Posterior cingulate gyrus (tissue), 11 donors: Measurements from ENCODE around the gene AARSD1.
A peak's percentile ranks its signal among the peaks of the same experiment; 100 is the strongest.
"Not testable (repeated sequence)": the region's sequence is repeated elsewhere in the genome, so short reads cannot be mapped to it uniquely, and the experiment has no call there.

ENCODE experiments used
- DNase-seq, 10 donors: peaks; one replicate each; pipeline versions ENCODE4 v3.0.0 to v3.0.0-alpha.2; 2020 to 2021; ENCODE audit warnings: mixed read lengths in 3 of 10
- intact Hi-C: fragments of 100-400 bp; cut with DNase I; formaldehyde crosslinking; loops from one replicate; pipeline ENCODE4 v1.15.1; 2023

The AARSD1 gene

GRCh38 chr17:42922294-42922693, 42.0 kb downstream of the AARSD1 start:
- no peak for DNase-seq
- intact Hi-C loops: no loop called here

- intact Hi-C loops: no loop called here
- peak in 1 of 10 donors; percentile 5 for DNase-seq
These were observed 43.3 kb downstream of the AARSD1 start for GRCh38 chr17:42920922-42921321.

GRCh38 chr17:42920106-42920900, 44.0 kb downstream of the AARSD1 start:
- intact Hi-C loops: no loop called here
- DNase-seq: peak in 1 of 10 donors; percentile 40

- DNase-seq: peak in 1 of 10 donors; percentile 4
- intact Hi-C loops: not testable (repeated sequence)
These were observed 44.7 kb downstream of the AARSD1 start for GRCh38 chr17:42919522-42920077.

- DNase-seq: peak in 1 of 10 donors; percentile 38
- intact Hi-C loops: no loop called here
These were observed 45.2 kb downstream of the AARSD1 start for GRCh38 chr17:42918902-42919521.

GRCh38 chr17:42917236-42917603, 47.0 kb downstream of the AARSD1 start:
- intact Hi-C loops: no loop called here
- peak in 1 of 10 donors; percentile 46 for DNase-seq

GRCh38 chr17:42916388-42917235, 47.6 kb downstream of the AARSD1 start:
- intact Hi-C loops: not testable (repeated sequence)
- peak in 1 of 10 donors; percentile 2 for DNase-seq

- intact Hi-C loops: not testable (repeated sequence)
- peak in 1 of 10 donors; percentile 19 for DNase-seq
These were observed 49.0 kb downstream of the AARSD1 start for GRCh38 chr17:42915288-42915687.

GRCh38 chr17:42913981-42914617, 50.2 kb downstream of the AARSD1 start:
- intact Hi-C loops: no loop called here
- no peak for DNase-seq

GRCh38 chr17:42913522-42913921, 50.7 kb downstream of the AARSD1 start:
- intact Hi-C loops: no loop called here
- no peak for DNase-seq

GRCh38 chr17:42908872-42909700, 55.2 kb downstream of the AARSD1 start:
- no peak for DNase-seq
- intact Hi-C loops: no loop called here

GRCh38 chr17:42906772-42907446, 57.3 kb downstream of the AARSD1 start:
- intact Hi-C loops: no loop called here
- DNase-seq: peak in 1 of 10 donors; percentile 12

- DNase-seq: peak in 1 of 10 donors; percentile 50
- intact Hi-C loops: no loop called here
These were observed 60.2 kb downstream of the AARSD1 start for GRCh38 chr17:42904110-42904469.

GRCh38 chr17:42901535-42902229, 62.6 kb downstream of the AARSD1 start:
- peak in 1 of 10 donors; percentile 11 for DNase-seq
- intact Hi-C loops: no loop called here
